HEK293 (cell line): ENCODE results near the gene SGF29.

Source experiments
- CTCF ChIA-PET: fragments of 350-600 bp; formaldehyde crosslinking; extraction: SDS; loops from one replicate; lab custom pipeline; 2021; ENCODE audit warnings: antibody characterized with exemption; lab: Yijun Ruan, JAX
- POLR2A ChIA-PET: fragments of 300-600 bp; formaldehyde crosslinking; extraction: SDS; loops from one replicate; lab custom pipeline; 2020; ENCODE audit warnings: antibody characterized with exemption, inconsistent platforms; lab: Yijun Ruan, JAX
- H3K27ac ChIP-seq: fragments of 200-500 bp; sonication (Bioruptor generic); 2 replicates; pipeline ENCODE4 v1.5.1; 2014; ENCODE audit warnings: low read depth, low read length, control low read depth, inconsistent platforms; ENCODE audit errors: extremely low read depth
- H3K36me3 ChIP-seq, 2 experiments: fragments of 200-500 bp in 1 of 2; sonication (Bioruptor generic) in 1 of 2; 1 replicate in 1 of 2; 2 replicates in 1 of 2; pipeline ENCODE4 v1.5.1; 2014 to 2017; ENCODE audit warnings: inconsistent platforms in 2 of 2, low read length in 2 of 2; ENCODE audit not compliant: control insufficient read depth in 2 of 2, insufficient read depth in 1 of 2
- H3K4me1 ChIP-seq: fragments of 200-500 bp; sonication (Bioruptor generic); 2 replicates; pipeline ENCODE4 v1.5.1; 2014; ENCODE audit warnings: mild to moderate bottlenecking, low read length, inconsistent platforms; ENCODE audit not compliant: control insufficient read depth, insufficient read depth
- H3K4me3 ChIP-seq: 2 replicates; pipeline ENCODE4 v1.5.1; 2011; ENCODE audit warnings: low read depth, mild to moderate bottlenecking, control low read depth, low read length, moderate library complexity
- H3K9me3 ChIP-seq: fragments of 200-500 bp; sonication (Bioruptor generic); 2 replicates; pipeline ENCODE4 v1.5.1; 2014; ENCODE audit warnings: low read depth, low read length, inconsistent platforms; ENCODE audit not compliant: control insufficient read depth, insufficient read depth
- GLI2 ChIP-seq: fragments of 450-650 bp; formaldehyde crosslinking; IDR thresholded peaks from 2 replicates; pipeline ENCODE4; 2017; ENCODE audit warnings: missing biosample characterization, missing genetic modification characterization, low read depth, borderline replicate concordance
- HOXA7 ChIP-seq: sonication (generic); formaldehyde crosslinking; IDR thresholded peaks from 2 replicates; pipeline ENCODE4 v1.8.1; 2022; ENCODE audit warnings: missing genetic modification reagents, borderline replicate concordance
- IKZF3 ChIP-seq: fragments of 450-650 bp; IDR thresholded peaks from 2 replicates; pipeline ENCODE4 v1.5.0; 2018; ENCODE audit warnings: missing biosample characterization, mild to moderate bottlenecking, missing genetic modification characterization, moderate library complexity
- PRDM1 ChIP-seq: fragments of 450-650 bp; formaldehyde crosslinking; IDR thresholded peaks from 2 replicates; pipeline ENCODE4; 2016; ENCODE audit warnings: missing biosample characterization, missing genetic modification characterization
- REPIN1 ChIP-seq: fragments of 450-650 bp; formaldehyde crosslinking; IDR thresholded peaks from 2 replicates; pipeline ENCODE4 v1.5.1; 2017; ENCODE audit warnings: missing biosample characterization, missing genetic modification characterization, low read depth
- YY1 ChIP-seq: fragments of 450-650 bp; formaldehyde crosslinking; IDR thresholded peaks from 2 replicates; pipeline ENCODE4 v1.5.1; 2018; ENCODE audit warnings: missing biosample characterization, missing genetic modification characterization
- ZFP69B ChIP-seq: fragments of 450-650 bp; formaldehyde crosslinking; IDR thresholded peaks from 2 replicates; pipeline ENCODE4 v1.5.1; 2016; ENCODE audit warnings: missing biosample characterization, missing genetic modification characterization
- ZNF114 ChIP-seq: fragments of 450-650 bp; formaldehyde crosslinking; IDR thresholded peaks from 2 replicates; pipeline ENCODE4 v1.5.0; 2017; ENCODE audit warnings: missing biosample characterization, missing genetic modification characterization
- ZNF140 ChIP-seq: fragments of 450-650 bp; formaldehyde crosslinking; IDR thresholded peaks from 2 replicates; pipeline ENCODE4 v1.5.1; 2016; ENCODE audit warnings: missing biosample characterization, missing genetic modification characterization
- ZNF202 ChIP-seq: fragments of 450-650 bp; formaldehyde crosslinking; IDR thresholded peaks from 2 replicates; pipeline ENCODE4 v1.5.1; 2016; ENCODE audit warnings: missing biosample characterization, missing genetic modification characterization, borderline replicate concordance
- ZNF214 ChIP-seq: fragments of 450-650 bp; formaldehyde crosslinking; IDR thresholded peaks from 2 replicates; pipeline ENCODE4 v1.5.1; 2017; ENCODE audit warnings: missing biosample characterization, mild to moderate bottlenecking, missing genetic modification characterization, borderline replicate concordance
- ZNF23 ChIP-seq: fragments of 450-650 bp; formaldehyde crosslinking; IDR thresholded peaks from 2 replicates; pipeline ENCODE4 v1.5.1; 2016; ENCODE audit warnings: missing biosample characterization, missing genetic modification characterization, borderline replicate concordance
- ZNF24 ChIP-seq: fragments of 450-650 bp; formaldehyde crosslinking; IDR thresholded peaks from 2 replicates; pipeline ENCODE4 v1.5.1; 2016; ENCODE audit warnings: missing biosample characterization, missing genetic modification characterization
- ZNF324 ChIP-seq: fragments of 450-650 bp; formaldehyde crosslinking; IDR thresholded peaks from 2 replicates; pipeline ENCODE4 v1.5.1; 2016; ENCODE audit warnings: missing biosample characterization, missing genetic modification characterization
- ZNF423 ChIP-seq: fragments of 450-650 bp; formaldehyde crosslinking; IDR thresholded peaks from 2 replicates; pipeline ENCODE4 v1.5.1; 2016; ENCODE audit warnings: missing biosample characterization, missing genetic modification characterization
- ZNF514 ChIP-seq: fragments of 450-650 bp; formaldehyde crosslinking; IDR thresholded peaks from 2 replicates; pipeline ENCODE4 v1.5.1; 2016; ENCODE audit warnings: missing biosample characterization, missing genetic modification characterization
- ZNF558 ChIP-seq: fragments of 450-650 bp; formaldehyde crosslinking; IDR thresholded peaks from 2 replicates; pipeline ENCODE4 v1.5.1; 2016; ENCODE audit warnings: missing biosample characterization, missing genetic modification characterization
- ZNF623 ChIP-seq: fragments of 450-650 bp; formaldehyde crosslinking; IDR thresholded peaks from 2 replicates; pipeline ENCODE4 v1.5.1; 2016; ENCODE audit warnings: missing biosample characterization, missing genetic modification characterization
- ZNF629 ChIP-seq: fragments of 450-650 bp; formaldehyde crosslinking; IDR thresholded peaks from 2 replicates; pipeline ENCODE4 v1.5.1; 2017; ENCODE audit warnings: missing biosample characterization, missing genetic modification characterization
- ZNF658 ChIP-seq: fragments of 450-650 bp; formaldehyde crosslinking; IDR thresholded peaks from 2 replicates; pipeline ENCODE4; 2016; ENCODE audit warnings: missing biosample characterization, missing genetic modification characterization
- ZNF701 ChIP-seq: fragments of 450-650 bp; formaldehyde crosslinking; IDR thresholded peaks from 2 replicates; pipeline ENCODE4 v1.5.1; 2016; ENCODE audit warnings: missing biosample characterization, missing genetic modification characterization
- ZNF777 ChIP-seq: fragments of 450-650 bp; formaldehyde crosslinking; IDR thresholded peaks from 2 replicates; pipeline ENCODE4 v1.5.1; 2017; ENCODE audit warnings: missing biosample characterization, missing genetic modification characterization, borderline replicate concordance
- ZNF791 ChIP-seq: fragments of 450-650 bp; formaldehyde crosslinking; IDR thresholded peaks from 2 replicates; pipeline ENCODE4 v1.5.1; 2016; ENCODE audit warnings: missing biosample characterization, missing genetic modification characterization
- ZNF792 ChIP-seq: fragments of 450-650 bp; formaldehyde crosslinking; IDR thresholded peaks from 2 replicates; pipeline ENCODE4 v1.5.1; 2016; ENCODE audit warnings: missing biosample characterization, missing genetic modification characterization
- TF ChIP-seq, protein P1 (sequence below): fragments of 450-650 bp; formaldehyde crosslinking; IDR thresholded peaks from 2 replicates; pipeline ENCODE4 v1.5.1; 2016; ENCODE audit warnings: missing biosample characterization, missing genetic modification characterization
- TF ChIP-seq, protein P2 (sequence below): fragments of 450-650 bp; formaldehyde crosslinking; IDR thresholded peaks from 2 replicates; pipeline ENCODE4 v1.5.1; 2016; ENCODE audit warnings: missing biosample characterization, missing genetic modification characterization
- TF ChIP-seq, protein P3 (sequence below): fragments of 450-650 bp; formaldehyde crosslinking; IDR thresholded peaks from 2 replicates; pipeline ENCODE4 v1.5.1; 2016; ENCODE audit warnings: missing biosample characterization, missing genetic modification characterization, low read depth
- TF ChIP-seq, protein P4 (sequence below): fragments of 450-650 bp; formaldehyde crosslinking; IDR thresholded peaks from 2 replicates; pipeline ENCODE4 v1.5.1; 2016; ENCODE audit warnings: missing biosample characterization, missing genetic modification characterization
- TF ChIP-seq, protein P5 (sequence below): fragments of 450-650 bp; formaldehyde crosslinking; IDR thresholded peaks from 2 replicates; pipeline ENCODE4 v1.5.1; 2017; ENCODE audit warnings: missing biosample characterization, missing genetic modification characterization

SGF29 gene

DNA sequence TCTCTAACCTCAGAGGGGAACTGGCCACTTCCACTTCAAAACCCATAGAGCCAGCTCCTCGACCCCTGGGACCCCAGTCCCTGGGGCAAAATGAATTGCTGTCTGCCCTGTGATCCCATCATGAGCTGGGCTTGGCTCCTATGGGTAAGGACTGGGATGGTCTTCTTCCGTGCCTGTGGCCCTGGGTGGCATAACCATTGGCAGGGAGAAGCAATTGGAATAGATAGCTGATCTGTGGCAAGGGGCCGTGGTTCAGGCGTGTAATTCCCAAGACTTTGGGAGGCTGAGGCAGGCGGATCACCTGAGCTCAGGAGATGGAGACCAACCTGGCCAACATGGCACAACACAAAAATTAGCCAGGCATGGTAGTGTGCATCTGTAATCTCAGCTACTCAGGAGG is 38.8 kb downstream of the SGF29 start:
- Histone ChIP-seq H3K9me3 (no peaks in the 10 kb centered on the region), H3K36me3 (peaks cover 0 to 27% of the 10 kb centered on the region in 2 experiments; a peak in 1 of 3 replicates), H3K27ac (no peak overlapping the region), H3K4me1 (no peaks in the 10 kb centered on the region), H3K4me3 (no peak overlapping the region)
- ChIA-PET CTCF (interaction anchor here (1.2 kb wide), 1 partner anchor 24 kb away, joined by 4 read pairs; no protein-coding TSS in a partner anchor), POLR2A (interaction anchor here (0.6 kb wide), 1 partner anchor 303 kb away, joined by 5 read pairs; no protein-coding TSS in a partner anchor)
- no peak for TF ChIP-seq GLI2 (tag by site-specific recombination)
- TF ChIP-seq ZNF202 (tag by site-specific recombination) = no peak
- TF ChIP-seq YY1 = no peak
- no peak for TF ChIP-seq ZNF629 (tag by site-specific recombination)
- TF ChIP-seq ZNF792 = no peak
- TF ChIP-seq ZNF514 (tag by site-specific recombination) = no peak
- TF ChIP-seq, protein P1, sequence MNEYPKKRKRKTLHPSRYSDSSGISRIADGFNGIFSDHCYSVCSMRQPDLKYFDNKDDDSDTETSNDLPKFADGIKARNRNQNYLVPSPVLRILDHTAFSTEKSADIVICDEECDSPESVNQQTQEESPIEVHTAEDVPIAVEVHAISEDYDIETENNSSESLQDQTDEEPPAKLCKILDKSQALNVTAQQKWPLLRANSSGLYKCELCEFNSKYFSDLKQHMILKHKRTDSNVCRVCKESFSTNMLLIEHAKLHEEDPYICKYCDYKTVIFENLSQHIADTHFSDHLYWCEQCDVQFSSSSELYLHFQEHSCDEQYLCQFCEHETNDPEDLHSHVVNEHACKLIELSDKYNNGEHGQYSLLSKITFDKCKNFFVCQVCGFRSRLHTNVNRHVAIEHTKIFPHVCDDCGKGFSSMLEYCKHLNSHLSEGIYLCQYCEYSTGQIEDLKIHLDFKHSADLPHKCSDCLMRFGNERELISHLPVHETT (tag by site-specific recombination) = no peak
- no peak for TF ChIP-seq REPIN1 (tag by site-specific recombination)
- TF ChIP-seq, protein P2, sequence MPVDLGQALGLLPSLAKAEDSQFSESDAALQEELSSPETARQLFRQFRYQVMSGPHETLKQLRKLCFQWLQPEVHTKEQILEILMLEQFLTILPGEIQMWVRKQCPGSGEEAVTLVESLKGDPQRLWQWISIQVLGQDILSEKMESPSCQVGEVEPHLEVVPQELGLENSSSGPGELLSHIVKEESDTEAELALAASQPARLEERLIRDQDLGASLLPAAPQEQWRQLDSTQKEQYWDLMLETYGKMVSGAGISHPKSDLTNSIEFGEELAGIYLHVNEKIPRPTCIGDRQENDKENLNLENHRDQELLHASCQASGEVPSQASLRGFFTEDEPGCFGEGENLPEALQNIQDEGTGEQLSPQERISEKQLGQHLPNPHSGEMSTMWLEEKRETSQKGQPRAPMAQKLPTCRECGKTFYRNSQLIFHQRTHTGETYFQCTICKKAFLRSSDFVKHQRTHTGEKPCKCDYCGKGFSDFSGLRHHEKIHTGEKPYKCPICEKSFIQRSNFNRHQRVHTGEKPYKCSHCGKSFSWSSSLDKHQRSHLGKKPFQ (tag by site-specific recombination) = no peak
- no peak for TF ChIP-seq ZNF114 (tag by site-specific recombination)
- TF ChIP-seq PRDM1 (tag by site-specific recombination) = no peak
- TF ChIP-seq ZNF24 = no peak
- no peak for TF ChIP-seq IKZF3 (tag by site-specific recombination)
- TF ChIP-seq ZNF777 (tag by site-specific recombination) = no peak
- no peak for TF ChIP-seq HOXA7 (CRISPR knock-in tag)
- TF ChIP-seq ZNF214 (tag by site-specific recombination) = no peak
- TF ChIP-seq ZNF623 (tag by site-specific recombination) = no peak

DNA sequence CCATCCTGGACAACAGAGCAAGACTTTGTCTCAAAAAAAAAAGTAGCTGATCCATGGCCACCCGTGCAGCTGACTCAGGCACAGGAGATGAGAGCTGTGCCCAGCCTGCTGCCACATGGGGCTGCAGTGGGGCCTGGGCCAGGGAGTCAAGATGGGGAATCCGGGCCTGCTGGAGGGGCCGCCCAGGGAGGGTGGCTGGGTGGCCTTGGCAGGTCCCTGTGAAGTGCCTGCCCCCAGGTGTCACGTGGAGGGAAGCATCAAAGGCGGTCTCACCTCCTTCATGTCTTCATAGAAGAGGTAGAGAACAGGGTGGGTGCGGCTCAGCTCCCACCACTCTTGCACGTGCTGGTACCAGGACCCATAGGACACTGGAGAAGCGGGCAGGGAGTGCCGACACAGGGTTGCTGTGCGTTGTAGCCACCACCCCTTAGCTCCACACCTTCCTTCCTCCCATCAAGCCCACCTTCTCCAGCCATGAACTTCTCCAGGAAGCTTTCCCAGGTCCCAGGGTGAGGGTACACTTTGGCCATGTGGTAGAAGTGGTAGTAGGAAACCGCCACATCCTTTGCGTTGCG is 39.3 kb downstream of the SGF29 start:
- Histone ChIP-seq H3K4me1 (no peaks in the 10 kb centered on the region), H3K27ac (no peak overlapping the region), H3K4me3 (no peak overlapping the region), H3K9me3 (no peaks in the 10 kb centered on the region), H3K36me3 (peaks cover 0 to 27% of the 10 kb centered on the region in 2 experiments; a peak in 1 of 3 replicates)
- ChIA-PET CTCF (interaction anchor here (0.7 to 1.2 kb wide), 2 partner anchors 23 to 44 kb away, joined by 3 to 4 read pairs; no protein-coding TSS in a partner anchor), POLR2A (interaction anchor here (0.6 kb wide), 1 partner anchor 303 kb away, joined by 5 read pairs; no protein-coding TSS in a partner anchor)
- TF ChIP-seq ZNF701 (tag by site-specific recombination) = no peak
- TF ChIP-seq ZNF114 (tag by site-specific recombination) = no peak
- TF ChIP-seq GLI2 (tag by site-specific recombination) = no peak
- no peak for TF ChIP-seq ZNF658 (tag by site-specific recombination)
- no peak for TF ChIP-seq ZFP69B (tag by site-specific recombination)
- TF ChIP-seq, protein P3, sequence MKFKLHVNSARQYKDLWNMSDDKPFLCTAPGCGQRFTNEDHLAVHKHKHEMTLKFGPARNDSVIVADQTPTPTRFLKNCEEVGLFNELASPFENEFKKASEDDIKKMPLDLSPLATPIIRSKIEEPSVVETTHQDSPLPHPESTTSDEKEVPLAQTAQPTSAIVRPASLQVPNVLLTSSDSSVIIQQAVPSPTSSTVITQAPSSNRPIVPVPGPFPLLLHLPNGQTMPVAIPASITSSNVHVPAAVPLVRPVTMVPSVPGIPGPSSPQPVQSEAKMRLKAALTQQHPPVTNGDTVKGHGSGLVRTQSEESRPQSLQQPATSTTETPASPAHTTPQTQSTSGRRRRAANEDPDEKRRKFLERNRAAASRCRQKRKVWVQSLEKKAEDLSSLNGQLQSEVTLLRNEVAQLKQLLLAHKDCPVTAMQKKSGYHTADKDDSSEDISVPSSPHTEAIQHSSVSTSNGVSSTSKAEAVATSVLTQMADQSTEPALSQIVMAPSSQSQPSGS = no peak
- TF ChIP-seq, protein P4, sequence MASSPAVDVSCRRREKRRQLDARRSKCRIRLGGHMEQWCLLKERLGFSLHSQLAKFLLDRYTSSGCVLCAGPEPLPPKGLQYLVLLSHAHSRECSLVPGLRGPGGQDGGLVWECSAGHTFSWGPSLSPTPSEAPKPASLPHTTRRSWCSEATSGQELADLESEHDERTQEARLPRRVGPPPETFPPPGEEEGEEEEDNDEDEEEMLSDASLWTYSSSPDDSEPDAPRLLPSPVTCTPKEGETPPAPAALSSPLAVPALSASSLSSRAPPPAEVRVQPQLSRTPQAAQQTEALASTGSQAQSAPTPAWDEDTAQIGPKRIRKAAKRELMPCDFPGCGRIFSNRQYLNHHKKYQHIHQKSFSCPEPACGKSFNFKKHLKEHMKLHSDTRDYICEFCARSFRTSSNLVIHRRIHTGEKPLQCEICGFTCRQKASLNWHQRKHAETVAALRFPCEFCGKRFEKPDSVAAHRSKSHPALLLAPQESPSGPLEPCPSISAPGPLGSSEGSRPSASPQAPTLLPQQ (tag by site-specific recombination) = no peak
- TF ChIP-seq ZNF791 = no peak
- no peak for TF ChIP-seq ZNF423 (tag by site-specific recombination)
- no peak for TF ChIP-seq ZNF324 (tag by site-specific recombination)
- TF ChIP-seq ZNF23 (tag by site-specific recombination) = no peak
- TF ChIP-seq, protein P5, sequence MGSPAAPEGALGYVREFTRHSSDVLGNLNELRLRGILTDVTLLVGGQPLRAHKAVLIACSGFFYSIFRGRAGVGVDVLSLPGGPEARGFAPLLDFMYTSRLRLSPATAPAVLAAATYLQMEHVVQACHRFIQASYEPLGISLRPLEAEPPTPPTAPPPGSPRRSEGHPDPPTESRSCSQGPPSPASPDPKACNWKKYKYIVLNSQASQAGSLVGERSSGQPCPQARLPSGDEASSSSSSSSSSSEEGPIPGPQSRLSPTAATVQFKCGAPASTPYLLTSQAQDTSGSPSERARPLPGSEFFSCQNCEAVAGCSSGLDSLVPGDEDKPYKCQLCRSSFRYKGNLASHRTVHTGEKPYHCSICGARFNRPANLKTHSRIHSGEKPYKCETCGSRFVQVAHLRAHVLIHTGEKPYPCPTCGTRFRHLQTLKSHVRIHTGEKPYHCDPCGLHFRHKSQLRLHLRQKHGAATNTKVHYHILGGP (tag by site-specific recombination) = no peak
- TF ChIP-seq ZNF140 (tag by site-specific recombination) = no peak
- no peak for TF ChIP-seq ZNF558 (tag by site-specific recombination)
